Ammon's horn (tissue), 1 donor: Measurements from ENCODE around the gene MDM1.

Source experiments
- DNase-seq: peaks from one replicate; pipeline ENCODE4 v3.0.0-alpha.2; 2016; ENCODE audit warnings: low spot score

Gene MDM1

GRCh38 chr12:68271346-68271745, 60.8 kb downstream of the MDM1 start:
- DNase-seq, result no peak

- DNase-seq, result no peak
Measured at GRCh38 chr12:68270358-68270757, 61.8 kb downstream of the MDM1 start.

- DNase-seq, result no peak
Measured at GRCh38 chr12:68269779-68270178, 62.4 kb downstream of the MDM1 start.

- no peak for DNase-seq
Measured at GRCh38 chr12:68268967-68269366, 63.2 kb downstream of the MDM1 start.

- DNase-seq, result no peak
Measured at GRCh38 chr12:68267892-68268396, 64.2 kb downstream of the MDM1 start.

GRCh38 chr12:68264857-68265256, 67.3 kb downstream of the MDM1 start:
- no peak for DNase-seq

- no peak for DNase-seq
Measured at GRCh38 chr12:68264158-68264855, 67.9 kb downstream of the MDM1 start.

GRCh38 chr12:68263366-68263765, 68.8 kb downstream of the MDM1 start:
- DNase-seq, result no peak

GRCh38 chr12:68261896-68262295, 70.3 kb downstream of the MDM1 start:
- no peak for DNase-seq

GRCh38 chr12:68260153-68260552, 72.0 kb downstream of the MDM1 start:
- no peak for DNase-seq

GRCh38 chr12:68259318-68259940, 72.7 kb downstream of the MDM1 start:
- DNase-seq, result no peak

- no peak for DNase-seq
Measured at GRCh38 chr12:68253504-68253903, 78.7 kb downstream of the MDM1 start, which contains the start of gene IL22. Gene IL22, minus strand, starts transcription at chr12:68253604. Its CDS starts 156 bp downstream, at chr12:68253448.

GRCh38 chr12:68252077-68252476, 80.1 kb downstream of the MDM1 start:
- no peak for DNase-seq

- DNase-seq, result no peak
Measured at GRCh38 chr12:68250454-68250853, 81.7 kb downstream of the MDM1 start.

GRCh38 chr12:68247785-68248184, 84.4 kb downstream of the MDM1 start:
- no peak for DNase-seq

- no peak for DNase-seq
Measured at GRCh38 chr12:68246350-68246749, 85.8 kb downstream of the MDM1 start.

GRCh38 chr12:68245180-68246021, 86.8 kb downstream of the MDM1 start:
- no peak for DNase-seq
